CD8-positive, alpha-beta memory T cell (primary cell): ENCODE results near the gene OVOL3. TPM values are rescaled to one million over a fixed set of nuclear protein-coding genes. Genes with fewer than 3 reads are reported as not detected.

Experiments
- CTCF ChIA-PET: fragments of 350-600 bp; sonication (Branson Sonifier 250); formaldehyde crosslinking; loops from one replicate; lab custom pipeline; 2021; ENCODE audit warnings: antibody characterized with exemption; lab: Charles Lee
- POLR2A ChIA-PET: fragments of 350-600 bp; sonication (Branson Sonifier 250); formaldehyde crosslinking; loops from one replicate; lab custom pipeline; 2021; ENCODE audit warnings: antibody characterized with exemption; lab: Charles Lee
- DNase-seq, 5 donors: peaks; one replicate each; pipeline versions ENCODE4 v3.0.0 to v3.0.0-alpha.2; 2020 to 2022; ENCODE audit warnings: mixed read lengths in 1 of 5
- H3K27ac ChIP-seq: one replicate; pipeline ENCODE4 v1.7.0; 2013; ENCODE audit warnings: low read depth, mild to moderate bottlenecking, low read length, moderate library complexity
- H3K27me3 ChIP-seq: 2 replicates; pipeline ENCODE4 v1.7.0; 2013; ENCODE audit warnings: low read length, mild to moderate bottlenecking; ENCODE audit not compliant: insufficient read depth, poor library complexity, severe bottlenecking
- H3K36me3 ChIP-seq: 2 replicates; pipeline ENCODE4 v1.7.0; 2013; ENCODE audit warnings: mild to moderate bottlenecking, low read length, moderate library complexity; ENCODE audit not compliant: insufficient read depth
- H3K4me1 ChIP-seq: 2 replicates; pipeline ENCODE4 v1.7.0; 2013; ENCODE audit warnings: mild to moderate bottlenecking, low read length, moderate library complexity; ENCODE audit not compliant: insufficient read depth
- H3K4me3 ChIP-seq: 2 replicates; pipeline ENCODE4 v1.7.0; 2013; ENCODE audit warnings: mild to moderate bottlenecking, low read length
- H3K9me3 ChIP-seq: 2 replicates; pipeline ENCODE4 v1.7.0; 2013; ENCODE audit warnings: mild to moderate bottlenecking, low read length
- H3K27ac Mint-ChIP-seq, 8 donors: one replicate each; pipeline ENCODE4 v1.8.0; 2020 to 2021; ENCODE audit warnings: mixed read lengths in 8 of 8, mild to moderate bottlenecking in 6 of 8, inconsistent platforms in 3 of 8, moderate library complexity in 3 of 8
- H3K27me3 Mint-ChIP-seq, 2 donors: one replicate each; pipeline ENCODE4 v1.8.0; 2020 to 2021; ENCODE audit warnings: mixed read lengths in 2 of 2, mild to moderate bottlenecking in 1 of 2, moderate library complexity in 1 of 2
- H3K36me3 Mint-ChIP-seq, 3 donors: one replicate each; pipeline ENCODE4 v1.8.0; 2020 to 2021; ENCODE audit warnings: mixed read lengths in 3 of 3, inconsistent platforms in 1 of 3, mild to moderate bottlenecking in 1 of 3
- H3K4me1 Mint-ChIP-seq, 3 donors: one replicate each; pipeline ENCODE4 v1.8.0; 2020 to 2021; ENCODE audit warnings: mixed read lengths in 3 of 3, inconsistent platforms in 1 of 3, mild to moderate bottlenecking in 1 of 3
- H3K4me3 Mint-ChIP-seq, 7 donors: one replicate each; pipeline ENCODE4 v1.8.0; 2020 to 2021; ENCODE audit warnings: mixed read lengths in 7 of 7, mild to moderate bottlenecking in 6 of 7, moderate library complexity in 4 of 7, inconsistent platforms in 2 of 7
- H3K9me3 Mint-ChIP-seq, 5 donors: one replicate each; pipeline ENCODE4 v1.8.0; 2020 to 2022; ENCODE audit warnings: mixed read lengths in 5 of 5, mild to moderate bottlenecking in 3 of 5, moderate library complexity in 2 of 5, inconsistent platforms in 1 of 5
- polyA plus RNA-seq: library from polyadenylated mRNA; unstranded; fragments of 300-500 nt; fragmentation: Illumina TruSeq; gene quantifications from one replicate; pipeline ENCODE4 v1.2.3, GENCODE V29; 2021
- total RNA-seq, 2 experiments: library from RNA; stranded (reverse); gene quantifications; one replicate each; pipeline ENCODE4 v1.2.3, GENCODE V29; 2021

Gene OVOL3
- total and polyA plus RNA-seq, 3 experiments from 2014 or later, result not detected

DNA sequence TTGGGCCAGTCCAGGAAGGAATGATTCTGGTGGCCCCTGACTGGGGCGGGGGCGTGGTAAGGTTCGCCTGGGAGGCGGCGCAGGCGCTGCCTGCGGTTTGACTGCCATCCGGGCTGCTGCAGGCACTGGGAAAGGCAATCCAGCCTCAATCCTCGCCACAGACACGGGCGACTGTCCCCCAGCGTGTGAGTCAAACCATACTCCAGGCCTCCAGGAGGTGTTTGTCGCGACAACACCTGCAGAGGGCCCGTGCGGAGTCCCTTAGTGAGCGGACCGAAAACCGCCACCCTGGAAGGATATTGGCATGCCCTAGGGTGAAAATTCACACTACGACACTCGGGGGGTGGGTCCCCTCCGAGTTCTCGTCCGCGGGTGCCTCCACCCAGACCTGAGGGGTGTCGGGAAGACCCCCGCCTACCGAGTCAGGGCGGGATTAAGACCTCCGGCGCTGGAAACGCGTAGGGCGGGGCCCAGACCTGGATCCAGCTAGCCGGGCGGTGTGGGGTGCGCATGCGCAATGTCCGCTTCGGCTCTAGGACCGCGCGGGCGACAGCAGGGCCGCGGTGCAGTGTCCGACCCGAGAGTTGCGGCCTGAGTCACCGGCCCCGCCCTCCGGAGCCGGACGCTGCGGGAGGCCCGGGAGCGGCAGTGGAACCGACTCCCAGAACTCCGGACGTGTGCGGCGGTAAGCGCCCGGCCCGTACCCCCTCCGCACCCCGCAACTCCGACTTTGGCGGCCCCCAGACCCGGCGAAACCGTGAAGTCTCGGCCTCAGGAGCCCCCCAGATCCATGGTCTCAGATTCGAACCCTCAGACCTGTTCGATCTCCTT lies 28.7 kb downstream of the OVOL3 start, which contains the start of gene CAPNS1:
TSS of gene CAPNS1 (plus strand) at position 594 of the 831 bp plus-strand sequence. CDS start 946 bp downstream, outside the sequence.
- Mint-ChIP-seq H3K4me3 (peak within 1 kb of the TSS; percentile 94 to 98 (median 96)), H3K27me3 (no peaks in the 10 kb centered on the region), H3K4me1 (peaks cover 15 to 23% (median 23%) of the 10 kb centered on the region in 3 donors), H3K27ac (peak within 1 kb of the TSS; percentile 22 to 98 (median 92)), H3K9me3 (no peaks in the 10 kb centered on the region), H3K36me3 (peaks cover 4 to 38% (median 9%) of the 10 kb centered on the region in 3 donors)
- CTCF ChIA-PET, result interaction anchor here (1.2 to 3.9 kb wide), 2 partner anchors 10 to 12 kb away, joined by 3 to 21 read pairs; no protein-coding TSS in a partner anchor
- Histone ChIP-seq H3K36me3 (peaks cover 14% of the 10 kb centered on the region), H3K27ac (peak within 1 kb of the TSS; percentile 91), H3K4me3 (peak within 1 kb of the TSS; percentile 98), H3K9me3 (no peaks in the 10 kb centered on the region), H3K4me1 (peaks cover 9% of the 10 kb centered on the region), H3K27me3 (no peaks in the 10 kb centered on the region)
- POLR2A ChIA-PET, result interaction anchor here (0.6 to 1.5 kb wide), 3 partner anchors 12 to 75 kb away, joined by 4 to 6 read pairs (median 5); partner anchors contain the start of genes POLR2I, TBCB, ZNF146 and ZNF565
- DNase-seq, result peak; percentile 87 to 95 (median 89)

DNA sequence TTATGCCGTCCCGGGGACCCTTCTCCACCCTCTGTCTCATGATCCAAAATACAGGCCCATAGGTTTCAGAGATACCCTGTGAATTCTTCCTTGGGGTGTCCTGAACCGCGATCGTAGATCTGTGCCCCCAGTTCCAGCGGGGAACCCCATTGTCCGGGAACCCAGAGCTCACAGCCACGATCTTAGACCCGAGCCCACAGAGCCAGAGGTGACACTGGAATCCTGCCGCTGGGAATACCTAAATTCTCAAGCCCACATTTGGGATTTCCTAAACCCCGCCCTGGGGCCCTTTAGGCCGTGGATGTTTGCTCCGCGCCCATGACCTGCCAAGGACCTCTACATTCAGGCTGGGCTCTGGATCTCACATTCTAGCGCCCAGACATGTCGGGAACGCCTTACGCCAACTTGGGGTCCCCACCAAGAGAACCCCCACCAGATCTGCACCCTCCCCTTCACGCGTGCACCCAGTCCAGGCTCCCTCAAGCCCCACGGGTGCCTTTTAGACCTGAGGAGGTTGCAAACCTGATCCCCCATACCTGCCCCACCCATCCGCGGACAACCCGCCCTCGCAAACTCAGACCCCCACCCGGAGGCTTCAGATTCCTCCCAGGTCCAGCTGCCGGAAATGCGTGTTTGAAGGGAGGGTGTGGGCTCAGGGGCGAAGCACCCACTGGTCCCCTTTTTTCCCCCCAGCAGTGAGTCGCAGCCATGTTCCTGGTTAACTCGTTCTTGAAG lies 29.5 kb downstream of the OVOL3 start:
- H3K4me1 Mint-ChIP-seq, result peaks cover 15 to 23% (median 23%) of the 10 kb centered on the region in 3 donors
- Histone ChIP-seq H3K4me3 (peak overlapping the region; percentile 98), H3K27ac (peak overlapping the region; percentile 91), H3K9me3 (no peaks in the 10 kb centered on the region), H3K4me1 (peaks cover 9% of the 10 kb centered on the region), H3K27me3 (no peaks in the 10 kb centered on the region), H3K36me3 (peaks cover 16% of the 10 kb centered on the region)
- H3K27ac Mint-ChIP-seq, result peak overlapping the region; percentile 22 to 98 (median 92)
- no peaks in the 10 kb centered on the region for H3K27me3 Mint-ChIP-seq
- no peaks in the 10 kb centered on the region for H3K9me3 Mint-ChIP-seq
- peak in 3 of 5 donors; percentile 27 to 68 (median 50) for DNase-seq
- peak overlapping the region; percentile 94 to 98 (median 96) for H3K4me3 Mint-ChIP-seq
- H3K36me3 Mint-ChIP-seq, result peaks cover 4 to 45% (median 9%) of the 10 kb centered on the region in 3 donors
- POLR2A ChIA-PET, result interaction anchor here (0.6 to 1.5 kb wide), 2 partner anchors 26 to 52 kb away, joined by 5 to 6 read pairs; partner anchors contain the start of genes POLR2I and TBCB
- CTCF ChIA-PET, result interaction anchor here (3.9 kb wide), 1 partner anchor 13 kb away, joined by 21 read pairs; no protein-coding TSS in a partner anchor

DNA sequence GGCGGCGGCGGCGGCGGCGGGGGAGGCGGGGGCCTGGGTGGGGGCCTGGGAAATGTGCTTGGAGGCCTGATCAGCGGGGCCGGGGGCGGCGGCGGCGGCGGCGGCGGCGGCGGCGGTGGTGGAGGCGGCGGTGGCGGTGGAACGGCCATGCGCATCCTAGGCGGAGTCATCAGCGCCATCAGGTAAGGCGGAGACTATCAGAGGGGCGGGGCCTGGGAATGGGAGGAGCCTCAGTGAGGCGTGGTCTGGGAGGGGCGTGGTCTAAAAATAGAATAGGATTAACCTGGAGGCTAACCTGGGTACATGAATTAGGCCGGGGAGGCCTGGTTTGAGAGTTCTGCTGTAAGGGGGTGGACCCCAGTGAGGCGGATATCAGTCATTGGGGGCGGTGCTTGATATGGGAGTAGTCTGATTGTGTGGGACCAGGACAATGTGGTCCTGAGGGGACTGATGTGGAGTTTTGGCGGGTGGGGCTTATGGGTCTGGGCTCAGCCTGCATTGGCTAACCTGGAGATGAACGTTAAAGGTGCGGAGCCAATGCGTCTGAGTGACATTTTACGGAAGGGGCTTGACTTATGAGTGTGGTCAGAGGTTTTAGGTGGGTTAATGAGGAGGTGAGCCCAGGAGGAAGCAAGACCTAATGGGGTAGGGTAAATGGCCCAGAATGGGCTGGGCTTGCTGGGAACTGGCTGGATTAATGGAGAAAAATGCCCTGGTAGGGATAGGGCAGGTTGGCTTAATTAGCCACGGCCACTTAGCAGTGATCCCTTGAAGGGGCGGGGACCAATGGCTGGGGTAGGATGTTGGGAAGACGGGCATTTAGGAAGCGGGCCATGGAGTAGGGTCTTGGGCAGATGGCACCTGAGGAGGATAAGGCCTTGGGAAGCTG lies 30.3 kb downstream of the OVOL3 start:
- H3K4me3 Mint-ChIP-seq, result peak overlapping the region; percentile 94 to 98 (median 96)
- peak overlapping the region; percentile 33 for H3K4me3 ChIP-seq
- H3K9me3 ChIP-seq, result no peaks in the 10 kb centered on the region
- DNase-seq, result peak; percentile 78 to 90 (median 86)
- H3K36me3 Mint-ChIP-seq, result peaks cover 6 to 53% (median 11%) of the 10 kb centered on the region in 3 donors
- no peaks in the 10 kb centered on the region for H3K27me3 ChIP-seq
- H3K27me3 Mint-ChIP-seq, result no peaks in the 10 kb centered on the region
- H3K27ac ChIP-seq, result peak overlapping the region; percentile 13
- peaks cover 16 to 23% (median 23%) of the 10 kb centered on the region in 3 donors for H3K4me1 Mint-ChIP-seq
- ChIA-PET POLR2A (no interaction called here), CTCF (interaction anchor here (3.9 kb wide), 1 partner anchor 14 kb away, joined by 21 read pairs; no protein-coding TSS in a partner anchor)
- peaks cover 24% of the 10 kb centered on the region for H3K36me3 ChIP-seq
- H3K27ac Mint-ChIP-seq, result peak overlapping the region; percentile 22 to 98 (median 90)
- no peaks in the 10 kb centered on the region for H3K9me3 Mint-ChIP-seq
- peaks cover 9% of the 10 kb centered on the region for H3K4me1 ChIP-seq

DNA sequence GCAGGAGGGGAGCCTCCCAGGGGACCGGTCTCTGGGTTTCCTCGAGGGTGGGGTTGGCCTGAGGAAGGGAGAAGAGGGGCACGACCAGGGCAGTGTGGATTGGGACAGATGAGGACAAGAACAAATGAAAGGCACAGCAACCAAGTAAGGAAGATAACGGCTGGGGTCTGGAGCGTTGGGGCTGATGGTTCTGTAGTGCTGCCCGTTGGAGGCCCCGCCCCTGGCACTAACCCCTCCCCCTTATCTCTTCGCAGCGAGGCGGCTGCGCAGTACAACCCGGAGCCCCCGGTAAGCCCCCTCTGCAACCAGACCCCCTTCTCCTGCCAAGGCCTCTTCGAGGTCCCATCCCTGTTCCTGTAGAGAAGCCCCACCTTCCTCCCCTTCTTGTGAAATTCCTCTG lies 31.1 kb downstream of the OVOL3 start:
- H3K27me3 ChIP-seq, result no peaks in the 10 kb centered on the region
- peaks cover 9% of the 10 kb centered on the region for H3K4me1 ChIP-seq
- POLR2A ChIA-PET, result no interaction called here
- H3K27ac ChIP-seq, result no peak overlapping the region
- H3K36me3 Mint-ChIP-seq, result peaks cover 10 to 61% (median 16%) of the 10 kb centered on the region in 3 donors
- H3K9me3 Mint-ChIP-seq, result no peaks in the 10 kb centered on the region
- H3K27me3 Mint-ChIP-seq, result no peaks in the 10 kb centered on the region
- no peak overlapping the region for H3K4me3 ChIP-seq
- peak overlapping the region in 3 of 8 donors; percentile 2 to 92 (median 90) for H3K27ac Mint-ChIP-seq
- no peaks in the 10 kb centered on the region for H3K9me3 ChIP-seq
- H3K4me1 Mint-ChIP-seq, result peaks cover 22 to 26% (median 24%) of the 10 kb centered on the region in 3 donors
- H3K4me3 Mint-ChIP-seq, result peak overlapping the region in 4 of 7 donors; percentile 48 to 96 (median 77)
- DNase-seq, result no peak
- CTCF ChIA-PET, result interaction anchor here (5.9 kb wide), 1 partner anchor 14 kb away, joined by 36 read pairs; no protein-coding TSS in a partner anchor
- peaks cover 28% of the 10 kb centered on the region for H3K36me3 ChIP-seq

DNA sequence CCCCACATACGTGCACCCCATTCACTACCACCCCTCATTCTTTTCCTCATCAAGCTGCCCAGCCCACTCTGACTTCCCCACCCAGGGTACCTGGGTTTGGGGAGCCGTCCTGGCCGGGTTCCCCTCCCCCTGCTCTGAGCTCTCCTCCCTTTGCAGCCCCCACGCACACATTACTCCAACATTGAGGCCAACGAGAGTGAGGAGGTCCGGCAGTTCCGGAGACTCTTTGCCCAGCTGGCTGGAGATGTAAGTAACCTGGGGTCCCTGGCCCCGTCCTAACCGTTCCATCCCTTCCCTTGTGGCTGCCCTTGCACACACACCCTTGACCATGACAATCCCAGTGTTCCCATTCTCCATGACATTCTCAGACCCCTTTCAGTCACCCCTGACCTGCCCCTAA lies 31.6 kb downstream of the OVOL3 start:
- peaks cover 28% of the 10 kb centered on the region for H3K36me3 ChIP-seq
- peaks cover 10 to 64% (median 18%) of the 10 kb centered on the region in 3 donors for H3K36me3 Mint-ChIP-seq
- ChIA-PET POLR2A (no interaction called here), CTCF (interaction anchor here (5.9 kb wide), 1 partner anchor 15 kb away, joined by 36 read pairs; no protein-coding TSS in a partner anchor)
- no peak overlapping the region for H3K27ac ChIP-seq
- H3K9me3 ChIP-seq, result no peaks in the 10 kb centered on the region
- H3K4me3 ChIP-seq, result no peak overlapping the region
- H3K27ac Mint-ChIP-seq, result peak overlapping the region in 4 of 8 donors; percentile 21 to 94 (median 46)
- no peaks in the 10 kb centered on the region for H3K27me3 ChIP-seq
- peaks cover 9% of the 10 kb centered on the region for H3K4me1 ChIP-seq
- H3K27me3 Mint-ChIP-seq, result no peaks in the 10 kb centered on the region
- no peaks in the 10 kb centered on the region for H3K9me3 Mint-ChIP-seq
- H3K4me3 Mint-ChIP-seq, result peak overlapping the region in 2 of 7 donors; percentile 19 to 60
- peaks cover 24 to 26% (median 25%) of the 10 kb centered on the region in 3 donors for H3K4me1 Mint-ChIP-seq
- DNase-seq, result no peak

DNA sequence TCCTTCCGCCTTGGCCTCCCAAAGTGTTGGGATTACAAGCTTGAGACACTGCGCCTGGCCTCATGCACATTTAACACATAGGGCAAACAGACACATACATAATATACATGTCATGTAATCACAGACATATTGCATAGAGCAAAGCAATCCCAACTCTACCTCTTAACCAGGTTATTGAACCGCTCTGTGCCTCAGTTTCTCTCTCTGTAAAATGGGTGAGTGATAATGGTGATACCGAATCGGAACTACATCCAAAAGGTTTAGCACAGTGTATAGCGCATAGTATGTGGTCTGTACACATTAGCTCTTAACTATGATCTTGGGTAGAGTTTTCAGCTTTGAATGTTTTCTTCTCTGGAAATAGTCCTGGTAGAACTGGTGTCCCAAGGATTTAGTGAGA lies 33.7 kb downstream of the OVOL3 start:
- H3K27me3 ChIP-seq, result no peaks in the 10 kb centered on the region
- no peaks in the 10 kb centered on the region for H3K27me3 Mint-ChIP-seq
- H3K36me3 Mint-ChIP-seq, result peaks cover 10 to 79% (median 26%) of the 10 kb centered on the region in 3 donors
- ChIA-PET CTCF (interaction anchor here (1.4 to 5.9 kb wide), 2 partner anchors 17 to 19 kb away, joined by 3 to 36 read pairs; no protein-coding TSS in a partner anchor), POLR2A (no interaction called here)
- peaks cover 28% of the 10 kb centered on the region for H3K36me3 ChIP-seq
- no peaks in the 10 kb centered on the region for H3K9me3 Mint-ChIP-seq
- H3K9me3 ChIP-seq, result no peaks in the 10 kb centered on the region
- H3K27ac ChIP-seq, result no peak overlapping the region
- no peak overlapping the region for H3K27ac Mint-ChIP-seq
- no peak for DNase-seq
- H3K4me3 Mint-ChIP-seq, result peak overlapping the region in 2 of 7 donors; percentile 5 to 32
- H3K4me1 Mint-ChIP-seq, result peaks cover 21 to 22% (median 22%) of the 10 kb centered on the region in 3 donors
- H3K4me1 ChIP-seq, result peaks cover 9% of the 10 kb centered on the region
- H3K4me3 ChIP-seq, result no peak overlapping the region
